ENCODE measurements around the gene PARD3B.
A peak's percentile ranks its signal among the peaks of the same experiment; 100 is the strongest.

Gene PARD3B

DNA sequence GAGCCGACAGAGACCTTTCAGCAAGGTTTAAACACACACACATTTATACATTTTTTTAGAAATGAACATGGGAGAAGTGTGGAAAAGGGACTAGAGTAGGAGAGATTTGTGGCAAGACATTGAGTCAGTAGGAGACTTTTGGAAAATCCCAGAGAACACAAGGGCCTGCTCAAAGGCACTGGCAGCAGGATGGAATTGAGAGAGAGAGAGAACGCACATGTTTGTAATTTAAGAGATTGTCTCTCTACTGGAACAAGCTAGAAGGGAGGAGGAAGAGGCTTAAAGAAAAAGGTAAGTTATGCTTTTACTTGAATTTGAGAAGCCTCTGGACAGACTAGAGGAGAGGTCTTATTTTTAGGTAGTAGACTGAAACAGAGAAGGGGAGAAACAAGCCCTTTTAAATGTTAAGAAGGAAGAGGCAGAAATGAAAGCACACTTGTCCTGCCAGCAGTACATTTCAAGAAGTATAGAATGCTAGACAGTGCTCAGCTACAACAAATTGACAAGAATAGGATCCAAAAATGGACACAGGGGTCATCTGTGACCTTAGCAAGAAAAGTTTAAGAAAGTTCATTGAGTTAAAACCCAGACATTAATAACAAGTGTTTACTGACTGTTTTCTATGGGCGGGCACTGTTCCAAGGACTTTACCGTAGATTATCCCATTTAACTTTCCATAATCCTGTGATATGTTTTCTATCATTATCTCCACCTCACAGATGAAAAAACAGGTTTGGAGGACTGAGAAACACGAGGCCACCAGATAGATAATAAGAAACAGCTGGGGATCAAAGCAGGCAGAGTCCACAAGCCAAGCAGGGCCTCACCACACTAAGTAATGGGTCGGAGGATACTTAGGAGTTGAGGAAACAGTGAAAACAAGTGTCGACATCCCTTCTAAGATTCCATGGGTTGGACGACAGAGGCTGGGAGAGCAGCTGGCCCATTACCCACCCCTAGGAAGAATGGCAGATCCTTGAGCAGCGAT, 830.5 kb downstream of the PARD3B start:
- no peak for DNase-seq

DNA sequence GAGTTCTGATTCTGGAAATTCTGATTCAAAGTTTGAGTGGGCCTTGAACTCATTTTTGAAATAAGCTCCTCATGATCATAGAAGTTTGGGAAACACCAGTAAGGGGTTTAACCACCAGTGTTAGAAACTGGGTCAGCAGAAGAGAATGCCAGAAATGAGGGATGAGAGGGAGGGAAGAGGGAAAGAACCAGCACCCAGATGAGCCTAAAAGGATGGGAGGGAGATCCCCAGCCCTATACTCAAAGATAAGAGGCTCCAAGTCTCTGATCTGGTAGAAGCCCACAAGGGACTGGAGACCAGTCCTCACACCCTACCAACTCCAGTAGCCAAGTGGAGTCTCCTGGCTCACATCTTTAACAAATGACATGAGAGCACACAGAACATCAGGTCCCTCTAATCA, 832.0 kb downstream of the PARD3B start:
- DNase-seq = no peak

GRCh38 chr2:205383601-205384000, 838.3 kb downstream of the PARD3B start:
- DNase-seq = no peak

DNA sequence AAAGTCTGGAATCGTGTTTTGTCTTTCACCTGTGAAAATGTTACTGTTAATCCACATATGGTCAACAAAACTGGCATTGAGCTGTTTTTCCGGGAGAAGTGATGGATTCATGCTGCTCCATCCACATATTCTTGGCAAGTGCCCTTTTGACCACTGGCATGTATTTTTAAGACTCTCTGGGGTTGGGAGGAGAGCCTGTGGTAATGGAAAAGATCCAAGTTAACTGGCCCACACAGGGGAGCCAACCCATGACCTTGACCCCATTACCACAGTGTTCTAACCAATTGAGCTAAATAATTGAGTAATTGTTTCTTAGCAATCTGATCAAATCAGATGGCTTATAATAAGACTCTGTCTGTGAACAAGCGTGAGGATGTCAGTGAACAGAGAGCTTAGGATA, 840.8 kb downstream of the PARD3B start:
- DNase-seq = no peak

DNA sequence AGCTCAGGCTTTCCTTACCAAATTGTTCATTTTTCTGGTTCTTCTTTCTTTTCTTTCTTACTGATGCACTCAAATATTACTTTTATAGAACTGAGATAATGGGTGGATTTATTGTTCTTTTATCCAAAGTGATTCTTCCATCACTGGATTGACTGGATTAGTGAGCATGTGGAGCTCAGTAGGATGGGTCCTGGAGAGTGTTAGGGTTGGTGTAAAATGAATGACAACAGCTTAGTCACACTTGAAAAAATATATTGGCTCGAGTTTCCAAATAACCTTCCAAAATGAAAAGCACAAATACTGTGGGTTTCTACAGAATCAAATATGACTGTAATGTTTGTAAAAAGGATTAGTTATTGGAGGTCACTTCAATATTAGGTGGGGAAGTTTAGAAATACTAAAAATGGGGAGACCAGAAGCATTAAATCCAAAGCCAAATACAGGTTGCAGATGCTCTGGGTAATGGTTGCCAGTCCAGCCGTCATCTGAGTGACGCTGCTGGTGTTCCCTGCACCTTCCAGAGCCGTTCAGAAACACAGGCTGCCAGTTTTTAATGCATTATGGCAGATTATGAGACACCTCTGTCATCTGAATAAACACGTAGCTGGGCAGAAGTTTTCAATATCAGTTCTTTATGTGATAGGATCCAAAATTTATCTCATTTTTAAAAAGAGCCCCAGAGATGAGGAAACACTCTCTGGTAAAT, 842.2 kb downstream of the PARD3B start:
- no peak for DNase-seq

DNA sequence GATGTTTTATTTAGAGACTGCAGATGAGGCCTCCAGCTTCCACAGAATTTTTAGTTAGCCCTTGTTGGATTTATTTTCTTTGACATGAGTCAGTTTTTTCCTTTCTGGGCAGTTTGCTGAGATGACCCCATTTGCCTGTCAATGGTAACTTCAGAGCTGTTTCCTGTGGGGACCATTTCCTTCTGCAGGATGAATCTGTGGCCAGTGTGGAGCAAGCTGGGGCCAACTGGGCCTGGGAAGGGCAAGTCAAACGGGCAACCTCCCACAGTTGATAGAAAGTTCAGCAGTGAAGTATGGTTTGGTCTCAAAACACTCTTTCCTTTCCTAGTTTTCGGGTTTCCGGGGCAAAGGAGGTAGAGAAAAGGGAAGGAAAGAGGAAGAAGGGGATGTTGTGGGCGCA, 845.6 kb downstream of the PARD3B start:
- no peak for DNase-seq

- no peak for DNase-seq
Measured at GRCh38 chr2:205401511-205401910, 856.2 kb downstream of the PARD3B start.

- DNase-seq = no peak
Measured at GRCh38 chr2:205402011-205402410, 856.7 kb downstream of the PARD3B start.

DNA sequence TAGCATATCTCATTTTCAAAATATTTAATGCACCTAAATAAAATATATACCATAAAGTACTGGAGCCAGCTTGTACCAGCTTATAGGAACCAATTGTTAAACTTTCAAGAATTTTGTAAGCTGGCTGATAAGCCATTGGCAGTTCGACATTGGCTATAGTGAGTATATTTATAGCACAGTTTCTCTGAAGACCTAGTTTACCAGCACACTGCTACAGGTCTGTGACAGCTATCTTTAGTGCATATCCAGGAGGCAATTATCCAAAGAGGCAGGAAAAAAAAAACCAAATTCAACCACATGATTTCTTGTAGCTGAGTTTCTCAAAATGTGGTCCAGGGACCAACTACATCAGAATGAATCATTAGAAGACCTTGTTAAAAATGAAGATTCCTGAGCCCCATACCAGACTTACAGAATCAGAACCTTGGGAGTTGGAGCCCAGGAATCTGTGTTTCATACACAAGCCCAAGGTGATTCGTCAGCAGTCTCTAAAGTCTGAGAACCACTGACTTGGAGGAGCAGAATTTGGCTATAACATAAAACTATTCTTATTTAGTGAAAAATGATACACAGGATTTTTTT, 858.1 kb downstream of the PARD3B start:
- DNase-seq = no peak

DNA sequence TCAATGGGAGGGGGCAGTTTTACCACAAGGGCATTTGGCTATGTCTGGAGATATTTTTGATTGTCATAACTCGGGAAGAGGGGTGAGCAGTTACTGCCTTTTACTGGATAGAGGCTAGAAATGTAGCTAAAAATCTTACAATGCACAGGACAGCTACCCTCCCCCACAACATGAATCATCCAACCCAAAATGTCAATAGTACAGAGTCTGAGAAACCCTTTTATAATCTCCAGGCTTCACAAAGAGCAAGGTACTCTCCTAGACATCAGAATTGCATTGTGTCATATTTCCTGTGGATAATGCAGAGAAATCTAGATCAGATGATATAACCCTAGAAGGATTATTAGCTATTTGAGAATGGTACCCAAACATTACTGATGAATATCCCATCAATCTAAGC, 859.9 kb downstream of the PARD3B start:
- peak; percentile 23 for DNase-seq

DNA sequence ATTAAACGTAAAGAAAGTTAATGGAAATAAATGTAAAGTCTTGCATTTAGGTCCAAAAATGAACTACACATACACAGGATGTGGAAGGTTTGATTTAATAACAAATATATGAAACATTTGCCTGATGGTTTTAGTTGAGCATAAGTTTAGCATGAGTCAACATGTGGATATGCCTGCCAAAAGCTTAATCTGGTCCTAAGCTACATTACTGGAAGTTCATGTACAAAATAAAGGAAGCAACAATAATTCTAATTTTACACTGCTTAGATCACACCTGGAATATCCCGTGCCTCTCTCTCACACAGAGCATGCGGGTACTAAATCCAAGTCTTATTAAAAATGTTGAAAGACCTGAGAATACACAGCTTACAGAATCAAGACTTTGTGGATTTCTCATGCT, 860.5 kb downstream of the PARD3B start:
- DNase-seq = no peak

DNA sequence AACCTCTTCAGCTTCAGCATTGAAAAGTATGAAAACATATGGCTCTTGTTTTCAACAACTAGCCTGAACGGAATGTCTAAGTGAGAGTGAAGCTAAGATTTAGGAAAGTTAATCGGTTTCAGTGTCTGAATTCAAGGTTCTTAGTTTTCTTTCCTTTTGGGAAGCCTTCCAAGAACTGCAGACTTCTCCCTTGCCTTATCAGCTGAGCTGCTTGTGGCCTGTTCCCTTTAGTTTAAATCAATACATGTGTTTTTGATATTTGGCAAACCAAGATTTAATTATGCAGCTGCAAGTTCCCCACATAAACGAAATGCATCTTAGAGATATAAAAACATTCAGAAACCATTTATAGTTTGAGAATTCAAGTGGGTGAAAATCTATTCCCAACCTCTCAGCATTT, 862.7 kb downstream of the PARD3B start:
- DNase-seq = no peak

GRCh38 chr2:205408696-205409095, 863.4 kb downstream of the PARD3B start:
- DNase-seq = no peak

DNA sequence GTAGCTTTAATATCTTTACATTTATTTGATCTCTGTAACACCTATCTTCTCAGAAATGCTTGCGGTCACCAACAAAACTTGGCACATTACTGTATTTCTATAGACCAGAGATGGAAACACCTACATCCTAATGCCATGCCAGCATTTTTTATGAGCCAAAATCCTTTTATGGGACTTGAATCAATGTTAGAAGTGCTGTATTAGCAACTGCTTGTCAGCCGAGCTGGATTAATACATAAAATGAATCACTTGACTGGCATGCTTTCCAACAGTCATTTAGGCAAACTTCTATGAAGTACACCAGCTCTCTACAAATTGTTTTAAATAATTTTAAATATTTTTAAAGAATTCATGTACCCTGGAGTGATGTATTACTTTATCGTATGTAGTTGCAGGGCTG, 864.1 kb downstream of the PARD3B start:
- no peak for DNase-seq

DNA sequence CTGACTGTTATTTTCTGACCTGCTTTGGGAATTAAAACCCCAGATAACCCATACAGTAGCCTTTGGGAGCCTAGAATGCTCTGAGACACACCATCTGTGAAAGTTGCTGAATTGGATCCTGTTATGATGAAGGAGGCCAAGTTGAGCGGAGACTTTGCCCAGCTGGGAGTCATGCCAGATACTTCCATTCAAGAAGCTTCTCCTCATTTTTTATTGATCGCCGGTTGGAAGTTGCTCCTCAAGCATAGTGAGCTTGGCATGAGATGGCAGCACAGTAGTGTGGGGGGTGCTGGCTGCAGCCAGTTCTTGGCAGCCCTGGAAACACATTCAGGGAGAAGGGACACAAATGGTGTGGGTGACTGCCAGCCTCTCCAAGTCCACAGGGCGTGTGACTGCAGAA, 866.3 kb downstream of the PARD3B start:
- no peak for DNase-seq

- DNase-seq = peak; percentile 14
Measured at GRCh38 chr2:205424326-205424725, 879.1 kb downstream of the PARD3B start.

DNA sequence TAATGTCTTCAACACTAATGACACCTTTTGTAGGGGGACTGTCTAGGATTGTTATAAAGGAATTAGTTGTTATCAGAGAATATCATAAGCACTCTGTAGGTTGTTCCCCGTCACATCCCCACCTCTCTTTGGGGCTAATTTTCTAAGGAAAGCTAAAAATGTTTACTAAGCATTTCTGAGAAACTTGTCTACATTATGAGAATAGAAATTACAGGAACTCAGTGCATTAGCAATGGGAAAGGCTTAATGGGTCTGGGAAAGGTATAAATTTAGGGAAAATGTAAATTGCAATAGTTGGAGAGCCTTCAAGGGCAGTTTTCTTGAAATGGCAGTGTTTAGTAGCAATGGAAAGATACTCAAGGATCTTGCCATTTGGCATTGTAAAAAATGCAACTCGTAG, 879.8 kb downstream of the PARD3B start:
- DNase-seq = no peak

DNA sequence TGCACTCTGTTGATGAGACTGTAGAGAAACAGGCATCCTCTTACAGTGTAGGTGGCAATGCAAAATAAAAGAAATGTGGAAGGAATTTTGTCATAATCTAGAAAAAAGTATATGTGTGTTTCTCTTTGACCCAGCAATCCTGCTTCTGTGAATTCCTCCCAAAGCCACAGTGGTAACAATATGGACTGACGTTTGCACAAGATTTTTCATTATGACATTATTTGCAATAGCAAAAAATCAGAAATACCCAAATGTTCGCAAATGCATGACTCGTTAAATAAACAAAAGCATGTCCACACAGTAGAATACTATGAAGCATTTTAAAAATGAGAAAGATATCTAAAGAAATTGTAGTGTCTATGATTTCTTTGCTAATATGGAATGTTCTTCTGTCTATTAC, 881.8 kb downstream of the PARD3B start:
- DNase-seq = peak; percentile 50

DNA sequence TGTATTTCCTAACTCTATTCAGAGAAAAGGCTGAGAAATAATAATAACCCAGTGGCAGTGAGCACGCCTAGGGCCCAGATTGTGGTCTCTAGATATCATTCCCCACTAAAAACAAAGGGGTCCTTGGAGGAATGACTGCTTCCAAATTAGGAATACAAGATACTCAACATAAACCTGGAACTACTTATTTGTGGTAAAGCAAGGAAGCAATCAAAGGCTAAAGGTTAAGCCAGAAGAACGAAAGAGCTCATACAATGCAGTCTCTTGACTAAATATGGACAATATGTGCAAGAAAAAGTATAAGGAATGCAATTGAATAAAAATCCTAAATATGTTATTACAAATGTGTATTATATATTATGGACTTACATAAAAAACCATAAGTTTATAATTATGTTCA, 883.5 kb downstream of the PARD3B start:
- DNase-seq = no peak

GRCh38 chr2:205435970-205436369, 890.7 kb downstream of the PARD3B start:
- DNase-seq = no peak

- no peak for DNase-seq
Measured at GRCh38 chr2:205438241-205438640, 893.0 kb downstream of the PARD3B start.

GRCh38 chr2:205439621-205440020, 894.3 kb downstream of the PARD3B start:
- no peak for DNase-seq

GRCh38 chr2:205441524-205441923, 896.2 kb downstream of the PARD3B start:
- DNase-seq = no peak

DNA sequence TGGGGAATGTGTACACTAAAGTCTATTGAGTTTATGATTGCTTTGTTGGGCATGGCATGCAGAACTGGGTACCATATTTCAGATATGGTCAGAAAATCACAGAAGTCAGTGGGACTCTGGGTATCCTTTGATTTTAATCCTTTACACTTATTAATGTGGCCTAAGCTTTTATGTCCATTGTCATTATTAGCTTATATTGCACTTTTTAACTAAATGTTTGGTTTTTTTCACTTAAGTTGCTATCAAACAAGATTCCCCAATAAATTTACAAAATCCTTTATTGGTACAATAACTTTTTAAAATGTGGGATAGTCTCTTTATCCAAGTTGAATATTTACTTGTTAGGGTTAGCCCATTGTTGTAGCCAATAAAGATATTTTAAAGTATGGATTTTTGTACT, 902.9 kb downstream of the PARD3B start:
- DNase-seq = no peak
